NCI-H524 (cell line): ENCODE measurements around the gene ZNF740.

Experiments
- DNase-seq, 2 experiments: peaks; one replicate each; lab custom pipeline; 2025; lab: John Stamatoyannopoulos, UW

Gene ZNF740

DNA sequence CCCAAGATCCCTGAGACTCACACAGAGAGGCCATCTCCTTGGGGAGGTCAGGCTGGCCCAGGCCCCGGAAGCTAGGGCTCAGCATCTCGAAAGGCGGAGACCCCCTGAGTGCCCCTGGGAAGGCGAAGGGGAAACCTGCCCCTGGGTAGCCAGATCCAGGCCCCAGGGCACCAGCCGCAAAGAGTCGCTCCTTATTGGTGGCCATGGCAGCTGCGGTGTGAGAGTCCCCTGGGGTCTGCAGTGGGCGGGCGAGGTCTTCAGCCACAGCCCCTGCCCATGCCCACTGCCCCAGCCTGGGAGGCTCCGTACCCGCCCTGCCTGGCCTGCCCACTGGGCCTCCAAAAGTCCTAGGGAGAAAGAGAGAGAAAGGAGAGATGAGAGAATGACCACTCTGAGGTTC lies 46.8 kb downstream of the ZNF740 start:
- DNase-seq, result no peak

DNA sequence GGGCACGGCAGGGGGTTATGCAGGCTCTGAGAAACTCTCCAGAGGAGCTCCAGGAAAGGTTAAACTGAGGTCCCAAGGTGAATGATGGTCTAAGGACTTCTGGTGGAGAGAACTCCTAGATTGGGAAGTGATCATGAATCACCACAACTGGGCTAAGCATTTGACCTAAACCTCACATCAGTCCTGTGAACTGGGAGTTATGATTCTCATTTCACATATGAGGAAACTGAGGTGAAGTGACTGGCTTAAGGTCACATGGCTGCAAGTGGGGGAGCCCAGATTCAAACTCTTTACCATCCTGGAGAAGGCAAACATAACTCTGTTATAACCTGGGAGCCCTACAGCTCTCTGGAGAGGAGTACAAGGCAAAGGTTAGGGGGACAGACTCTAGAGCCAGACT lies 47.3 kb downstream of the ZNF740 start:
- no peak for DNase-seq

DNA sequence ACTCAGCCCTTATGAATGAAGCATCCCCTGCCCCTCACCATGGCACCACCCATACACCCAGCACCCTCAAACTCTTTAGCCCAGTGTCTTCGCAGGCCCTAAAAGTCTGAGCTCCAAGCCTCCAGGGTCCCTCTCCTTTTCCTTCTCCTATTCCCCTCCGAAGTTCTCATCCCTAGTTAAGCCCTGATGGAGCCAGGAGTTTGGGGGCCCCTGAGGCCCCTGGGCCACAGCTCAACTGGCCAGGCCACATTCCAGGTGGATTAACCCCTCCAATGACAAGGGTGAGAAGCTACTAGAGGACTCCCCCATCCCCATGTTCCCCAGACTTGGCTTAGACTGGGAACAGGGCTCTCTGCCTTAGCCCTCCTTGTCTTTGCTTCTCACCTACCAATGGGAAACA lies 48.9 kb downstream of the ZNF740 start:
- DNase-seq, result no peak

DNA sequence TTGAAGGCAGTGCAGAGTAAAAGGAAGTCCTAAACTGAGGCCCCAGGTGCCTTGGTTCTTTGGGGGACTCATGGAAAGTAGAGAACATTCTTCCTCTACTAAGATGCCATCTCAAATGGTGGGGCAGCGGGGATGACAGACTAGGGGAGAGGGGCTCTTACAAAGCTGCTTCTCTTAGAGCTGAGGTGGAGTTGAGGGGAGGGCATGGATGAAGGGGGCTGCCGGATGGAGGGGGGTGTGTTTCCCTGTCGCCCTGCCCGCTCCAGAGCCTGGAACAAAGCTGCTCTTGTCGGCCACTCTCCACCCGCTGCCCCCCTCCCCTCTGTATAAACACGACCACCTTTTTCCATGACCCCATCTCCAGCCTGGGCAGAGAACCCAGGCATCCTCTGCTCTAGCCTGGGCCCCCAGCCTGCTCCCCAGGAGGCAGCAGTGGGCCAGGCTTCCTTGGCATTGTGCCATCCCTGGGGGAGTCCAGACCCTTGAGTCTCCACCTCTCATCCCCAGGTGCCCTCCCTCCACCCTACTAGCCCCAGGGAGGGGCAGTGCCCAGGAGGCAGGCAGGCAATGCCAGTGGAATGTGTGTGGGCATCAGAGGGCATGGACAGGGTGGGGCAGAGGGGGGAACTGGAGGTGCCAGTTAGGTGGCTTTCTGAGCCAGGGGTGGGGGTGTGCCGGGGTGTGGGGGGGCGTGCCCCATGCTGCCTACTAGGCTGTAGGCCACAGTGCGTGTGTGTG lies 49.8 kb downstream of the ZNF740 start:
- DNase-seq, result no peak

DNA sequence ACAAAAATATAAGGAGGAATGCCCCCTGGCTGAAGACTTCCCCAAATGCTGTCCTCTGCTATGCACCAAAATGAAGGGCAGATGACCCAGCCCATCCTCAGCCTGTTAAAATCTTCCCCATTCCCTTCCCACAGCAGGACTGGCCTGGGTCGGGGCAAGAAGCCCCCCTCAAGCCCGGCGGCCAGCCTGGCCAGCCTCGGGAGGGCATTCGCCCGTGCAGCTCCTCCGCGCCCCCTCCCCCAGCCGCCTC lies 51.1 kb downstream of the ZNF740 start:
- no peak for DNase-seq

DNA sequence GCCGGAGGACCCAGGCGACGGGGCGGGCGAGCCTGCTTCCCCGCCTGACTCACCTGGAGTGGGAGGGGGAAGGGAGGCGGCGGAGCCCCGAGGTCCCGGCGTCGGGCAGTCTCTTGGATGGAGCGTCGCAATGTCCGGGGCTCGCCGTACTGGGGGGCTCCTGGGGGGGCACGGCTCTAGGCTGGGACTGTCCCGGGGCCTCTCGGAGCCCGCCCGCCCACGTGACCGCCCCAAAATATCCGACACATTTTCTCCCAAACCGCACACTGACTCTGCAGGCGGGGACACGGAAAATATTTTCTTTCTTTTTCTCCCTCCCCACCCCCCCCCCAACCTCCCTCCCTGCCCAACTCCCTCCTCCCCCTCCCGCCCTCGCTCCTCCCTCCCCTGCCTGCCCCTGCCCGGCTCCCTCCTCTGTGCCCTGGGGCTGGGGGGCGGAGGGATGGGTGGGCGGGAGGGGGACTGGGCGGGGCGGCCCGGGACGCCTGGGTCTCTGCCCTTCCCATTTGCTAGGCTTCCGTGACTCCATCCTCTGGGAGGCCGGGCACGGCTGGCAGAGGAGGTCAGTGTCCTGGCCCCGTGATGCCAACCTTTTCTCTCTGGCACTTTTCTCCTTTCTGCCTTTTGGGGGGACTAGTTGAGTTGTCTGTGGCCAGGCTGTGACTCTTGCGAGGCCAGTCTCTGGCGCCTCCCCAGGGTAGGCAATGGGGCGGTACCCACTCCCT lies 51.6 kb downstream of the ZNF740 start, which contains the start of gene RARG:
Gene RARG (minus strand): TSS at position 289 of the 725 bp plus-strand sequence. CDS start 4,664 bp downstream, outside the sequence.
- DNase-seq, result no peak

DNA sequence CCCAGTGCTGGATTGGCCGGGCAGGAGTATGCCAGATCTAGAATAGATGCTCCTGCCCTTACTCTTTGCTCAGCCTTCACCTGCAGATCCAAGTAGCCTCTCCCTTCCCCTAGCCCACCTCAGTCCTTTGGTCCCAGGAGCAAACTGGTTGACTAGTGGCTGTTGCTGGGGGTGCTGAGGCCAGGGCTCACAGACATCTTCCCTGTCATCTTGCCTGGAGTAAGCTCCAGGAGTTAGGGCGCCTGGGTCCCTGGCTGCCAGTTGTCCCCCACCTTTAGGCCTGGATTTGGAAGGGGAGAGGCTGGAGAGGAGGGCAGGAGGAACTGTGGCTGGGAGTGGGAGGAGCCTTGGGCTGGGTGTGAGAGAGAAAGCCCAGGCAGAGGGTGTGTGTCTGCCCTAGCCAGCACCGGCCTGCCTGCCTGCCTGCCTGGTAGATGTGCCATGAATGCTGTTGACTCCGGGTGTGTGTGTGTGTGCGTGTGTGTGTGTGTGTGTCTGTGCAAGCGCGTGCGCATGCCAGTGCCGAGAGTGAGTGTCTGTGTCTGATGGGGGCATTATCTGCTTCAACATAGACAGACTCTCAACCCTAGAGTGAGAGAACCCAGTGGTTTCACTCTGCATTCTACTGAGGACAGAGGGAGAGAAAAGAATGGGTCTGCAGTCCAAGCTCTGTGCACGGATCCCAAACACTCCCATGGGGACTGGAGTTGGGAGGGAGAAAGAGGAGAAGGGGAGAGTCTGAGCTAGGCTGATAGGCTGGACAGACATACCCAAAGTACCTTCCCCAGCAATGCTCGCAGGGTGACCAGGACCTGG lies 52.3 kb downstream of the ZNF740 start:
- no peak for DNase-seq

DNA sequence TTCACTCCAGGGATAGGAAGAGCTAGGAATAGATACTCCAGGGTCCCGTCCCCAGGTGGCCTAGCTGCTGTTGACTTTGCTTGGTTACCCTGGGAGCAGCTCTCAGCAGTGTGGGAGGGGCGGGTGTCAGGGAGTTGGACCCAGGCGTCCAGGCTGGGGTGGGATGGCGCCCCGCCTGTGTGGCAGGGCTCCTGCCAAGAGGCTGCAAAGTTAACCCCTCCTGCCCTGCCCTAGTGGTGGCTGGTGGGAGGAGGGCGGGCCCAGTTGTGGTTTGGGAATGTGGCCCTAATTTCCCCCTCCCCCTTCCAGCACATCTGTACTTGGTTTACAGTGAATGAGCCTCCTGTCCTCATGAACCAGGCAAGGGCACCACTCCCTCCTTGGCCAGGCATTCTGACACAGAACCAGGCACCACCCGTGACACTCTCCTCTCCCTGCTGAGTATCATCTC lies 53.2 kb downstream of the ZNF740 start:
- DNase-seq, result no peak

DNA sequence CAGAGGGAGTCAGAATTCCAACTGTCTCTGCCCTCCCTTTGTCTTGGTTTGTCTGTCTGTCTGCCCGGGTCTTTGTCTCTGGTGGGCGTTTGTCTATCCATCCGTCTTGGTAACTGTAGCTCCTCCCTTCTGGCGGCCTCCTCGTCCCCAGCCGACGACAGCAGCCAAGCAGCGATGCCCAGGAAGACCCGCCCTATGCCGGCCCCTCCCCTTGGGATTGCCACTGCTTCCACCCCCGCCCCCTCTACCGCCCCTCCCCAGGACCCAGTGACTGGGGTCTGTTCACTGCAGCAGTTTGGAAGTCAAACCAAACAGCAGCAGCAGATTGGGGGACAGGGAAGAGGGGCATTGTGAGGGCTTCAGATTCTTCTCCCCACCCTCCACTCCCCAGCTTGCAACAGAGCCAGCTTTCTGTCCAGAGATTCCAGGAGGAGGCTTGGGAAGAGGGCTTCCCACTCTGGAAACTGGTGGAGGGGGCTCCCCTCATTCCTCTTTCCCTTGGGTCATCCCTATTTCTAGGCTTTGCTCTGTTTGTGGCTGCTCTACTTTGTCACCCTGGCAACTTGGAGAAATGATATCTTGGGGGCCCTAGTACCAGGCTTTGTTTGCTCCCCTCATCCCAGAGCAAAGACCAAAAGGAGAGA lies 53.9 kb downstream of the ZNF740 start:
- DNase-seq, result no peak

DNA sequence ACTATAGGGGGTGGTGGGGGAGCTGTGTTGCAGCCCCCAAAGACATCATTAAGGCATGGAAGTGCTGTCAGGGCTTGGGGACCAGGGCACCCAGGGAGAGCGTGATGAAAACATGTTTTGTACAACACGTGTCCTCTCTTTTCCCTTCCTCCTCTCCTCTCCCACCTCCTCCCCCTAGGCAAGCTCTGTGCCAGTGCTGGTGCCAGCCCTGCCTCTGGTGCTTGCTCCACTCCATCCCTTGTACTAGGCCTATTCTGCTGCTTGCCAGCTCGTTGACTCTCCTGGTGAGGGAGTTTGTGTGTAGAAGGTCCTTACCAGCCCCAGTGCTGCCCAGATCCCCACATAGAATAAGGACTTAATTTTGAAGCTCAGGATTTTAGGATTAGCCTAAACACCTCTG lies 54.6 kb downstream of the ZNF740 start:
- DNase-seq, result no peak

DNA sequence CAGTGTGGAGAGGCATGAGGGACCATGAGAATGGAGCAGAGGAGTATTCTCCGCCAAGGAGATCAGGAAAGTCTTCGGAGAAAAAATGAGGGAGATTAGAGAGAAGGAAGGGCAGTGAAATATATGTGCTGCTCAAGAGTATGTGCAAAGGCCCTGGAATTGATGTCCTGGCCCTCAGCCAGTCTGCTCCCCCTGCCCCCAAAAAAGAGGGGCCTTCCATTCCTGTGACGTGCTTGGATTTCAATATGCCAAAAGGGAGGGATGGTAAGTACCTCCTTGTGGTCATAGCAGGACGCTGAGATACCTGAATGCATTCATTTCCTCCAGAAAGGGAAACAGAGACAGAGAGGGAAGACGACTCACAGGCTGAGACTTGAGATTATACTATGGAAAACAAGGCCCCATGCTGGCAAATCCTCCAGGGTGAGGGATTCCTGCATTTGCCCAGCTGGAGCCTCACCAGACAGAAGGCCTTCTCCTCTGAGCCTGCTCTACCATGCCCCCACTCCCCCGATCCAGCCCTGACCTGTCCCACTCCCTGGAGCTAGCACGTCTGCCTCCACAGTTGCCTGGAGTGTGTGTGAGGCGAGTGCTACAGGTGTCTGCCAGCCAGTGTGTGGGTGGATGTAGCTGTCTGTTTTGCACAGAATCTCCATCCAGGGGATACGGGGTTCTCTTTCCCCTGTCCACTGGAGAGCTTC lies 55.4 kb downstream of the ZNF740 start:
- DNase-seq, result no peak

DNA sequence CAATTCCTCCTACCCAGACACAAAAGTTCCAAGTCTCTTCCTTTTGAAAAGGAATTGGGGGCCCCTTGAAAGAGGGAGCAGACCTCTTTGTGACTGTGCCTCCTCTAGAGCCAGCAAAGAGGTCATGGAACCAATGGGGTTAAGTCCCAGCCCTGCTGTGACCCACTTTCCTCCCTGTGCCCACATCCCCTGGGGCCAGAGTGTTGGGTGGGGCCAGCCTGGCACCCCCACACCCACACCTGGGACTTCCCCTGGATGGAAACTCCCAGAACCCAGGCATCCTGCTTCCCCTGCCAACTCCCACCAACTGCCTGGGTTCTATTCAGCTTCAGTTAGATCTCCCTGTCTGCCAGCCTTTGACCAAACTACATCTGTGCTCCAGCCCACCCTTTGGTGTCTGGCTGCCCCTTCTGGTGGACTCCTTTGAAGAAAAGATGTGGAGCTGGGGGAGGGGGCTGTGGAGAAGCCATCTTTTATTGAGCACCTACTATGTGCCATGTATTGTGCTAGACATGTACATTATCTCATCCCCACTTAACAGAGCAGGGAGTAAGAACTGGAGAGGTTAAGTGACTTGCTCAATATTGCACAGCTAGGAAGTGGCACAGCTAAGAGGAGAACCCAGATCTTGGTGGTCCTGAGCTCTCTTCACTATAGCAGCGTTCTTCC lies 56.1 kb downstream of the ZNF740 start:
- no peak for DNase-seq

DNA sequence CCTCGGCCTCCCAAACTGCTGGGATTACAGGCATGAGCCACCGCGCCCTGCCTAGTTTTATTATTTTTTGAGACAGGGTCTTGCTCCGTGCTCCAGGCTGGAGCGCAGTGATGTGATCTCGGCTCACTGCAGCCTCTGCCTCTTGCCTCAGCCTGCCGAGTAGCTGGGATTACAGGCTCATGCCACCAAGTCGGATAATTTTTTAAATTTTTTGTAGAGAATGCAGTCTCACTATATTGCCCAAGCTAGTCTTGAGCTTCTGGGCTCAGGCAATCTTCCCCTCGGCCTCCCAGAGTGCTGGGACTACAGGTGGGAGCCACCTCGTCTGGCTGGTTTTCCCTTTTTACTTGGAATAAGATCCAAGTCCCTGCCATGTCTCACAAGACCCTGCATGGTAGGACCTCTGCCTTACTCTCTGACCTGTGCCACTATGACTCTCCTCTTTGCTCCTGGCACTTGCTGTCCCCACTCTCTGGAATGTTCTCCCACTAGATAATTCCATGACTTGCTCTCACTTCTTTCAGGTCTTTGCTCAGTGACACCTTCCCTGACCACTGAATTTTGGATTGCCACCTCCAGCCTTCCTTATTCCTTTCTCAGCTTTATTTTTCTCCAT lies 59.2 kb downstream of the ZNF740 start:
- no peak for DNase-seq

DNA sequence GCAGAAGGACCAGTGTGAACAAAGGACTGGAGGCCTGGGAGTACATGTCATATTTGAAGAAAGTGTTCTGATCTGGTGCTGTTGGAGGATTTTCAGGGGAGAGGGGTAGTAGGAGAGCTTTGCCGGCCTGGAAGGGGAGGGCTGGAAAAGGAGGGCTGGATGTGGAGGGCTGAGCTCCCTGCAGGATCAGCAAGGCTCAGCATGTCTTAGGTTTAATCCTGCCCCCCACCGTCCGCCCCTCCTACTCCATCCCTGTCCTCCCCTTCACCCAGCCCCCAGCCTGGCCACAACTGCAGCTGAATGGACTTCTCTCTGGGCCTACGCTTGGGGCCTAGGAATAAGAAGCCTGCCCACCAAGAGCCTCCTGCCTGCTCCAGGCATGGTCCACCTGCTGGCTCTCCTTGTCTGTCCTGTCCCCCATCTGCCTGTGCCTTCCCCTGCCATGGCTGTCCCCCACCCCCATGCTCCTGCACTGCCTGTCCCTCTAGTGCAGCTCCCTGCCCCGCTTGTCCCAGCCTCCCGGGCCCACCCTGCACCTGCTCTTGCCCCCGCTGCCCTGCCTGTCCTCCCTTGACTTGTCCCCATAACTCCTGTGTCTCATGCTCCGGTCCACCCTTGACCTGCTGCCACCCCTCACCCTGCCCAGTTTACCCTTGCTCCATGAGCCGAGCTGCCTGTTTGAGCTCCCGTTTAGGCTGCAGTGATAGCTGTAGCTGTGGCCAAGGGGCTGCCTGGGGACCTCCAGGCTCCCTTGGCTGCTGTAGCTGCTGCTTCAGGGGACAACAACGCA lies 61.3 kb downstream of the ZNF740 start:
- DNase-seq, result no peak

DNA sequence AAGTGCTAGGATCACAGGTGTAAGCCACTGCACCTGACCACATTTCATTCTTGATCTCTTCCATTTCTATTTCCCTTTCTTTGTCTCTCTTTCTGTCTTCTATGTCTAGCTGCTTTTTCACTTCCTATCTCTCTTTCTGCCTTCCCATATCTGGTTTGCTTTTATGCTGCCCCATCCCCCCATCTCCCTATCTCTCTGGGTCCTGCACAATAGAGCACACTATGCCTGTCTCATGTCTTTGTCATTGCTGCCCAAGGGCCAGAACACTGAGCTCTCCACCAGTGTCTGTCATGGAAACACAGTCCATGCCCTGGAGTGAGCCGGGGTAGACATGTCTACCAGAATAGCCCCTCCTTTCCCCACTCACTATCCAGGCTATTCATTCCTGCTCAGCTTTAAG lies 63.8 kb downstream of the ZNF740 start:
- no peak for DNase-seq
